GM18517 (cell line): ENCODE data around the gene TST.

Experiments used
- ATAC-seq: cut with Tn5 transposase; IDR thresholded peaks from one replicate; pipeline ENCODE4 v1.9.1; 2021; ENCODE audit warnings: mild to moderate bottlenecking, moderate library complexity; ENCODE audit not compliant: unreplicated experiment

TST gene

GRCh38 chr22:37032535-37033460 is 13.6 kb upstream of the TST start:
- ATAC-seq = no peak

GRCh38 chr22:37032134-37032534 is 12.9 kb upstream of the TST start:
- ATAC-seq = no peak

DNA sequence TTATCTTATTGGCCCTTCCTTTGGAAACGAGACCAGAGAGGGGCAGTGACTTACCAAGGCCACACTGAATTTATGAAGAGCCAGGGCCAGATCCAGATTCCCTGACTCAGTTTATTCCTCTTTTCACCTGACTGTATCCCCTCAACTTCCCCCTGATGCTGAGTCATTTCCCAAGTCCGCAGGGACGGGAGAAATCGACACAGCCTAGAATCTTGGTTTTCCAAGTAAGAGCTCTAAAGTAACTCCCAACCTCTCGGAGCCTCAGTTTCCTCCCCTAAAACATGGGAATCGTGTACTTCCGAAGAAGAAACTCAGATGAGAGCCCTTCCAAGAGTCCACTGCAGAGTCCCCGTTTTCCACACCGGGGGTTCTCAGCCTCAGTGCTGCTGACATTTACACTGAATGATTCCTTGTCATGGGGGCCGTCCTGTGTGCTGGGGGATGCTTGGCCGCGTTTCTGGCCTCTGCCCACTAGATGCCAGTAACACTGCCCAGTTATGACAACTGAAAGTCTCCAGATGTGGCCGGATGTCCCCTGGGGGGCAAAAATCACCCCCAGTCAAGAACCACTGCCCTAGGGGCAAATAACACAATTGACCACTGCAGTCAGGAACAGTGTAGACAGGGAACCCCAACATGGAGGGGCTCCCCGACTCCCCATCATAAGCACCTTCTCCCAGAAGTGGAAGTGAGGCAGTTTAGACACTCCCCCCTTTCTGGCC is 11.5 kb upstream of the TST start:
- ATAC-seq = no peak

DNA sequence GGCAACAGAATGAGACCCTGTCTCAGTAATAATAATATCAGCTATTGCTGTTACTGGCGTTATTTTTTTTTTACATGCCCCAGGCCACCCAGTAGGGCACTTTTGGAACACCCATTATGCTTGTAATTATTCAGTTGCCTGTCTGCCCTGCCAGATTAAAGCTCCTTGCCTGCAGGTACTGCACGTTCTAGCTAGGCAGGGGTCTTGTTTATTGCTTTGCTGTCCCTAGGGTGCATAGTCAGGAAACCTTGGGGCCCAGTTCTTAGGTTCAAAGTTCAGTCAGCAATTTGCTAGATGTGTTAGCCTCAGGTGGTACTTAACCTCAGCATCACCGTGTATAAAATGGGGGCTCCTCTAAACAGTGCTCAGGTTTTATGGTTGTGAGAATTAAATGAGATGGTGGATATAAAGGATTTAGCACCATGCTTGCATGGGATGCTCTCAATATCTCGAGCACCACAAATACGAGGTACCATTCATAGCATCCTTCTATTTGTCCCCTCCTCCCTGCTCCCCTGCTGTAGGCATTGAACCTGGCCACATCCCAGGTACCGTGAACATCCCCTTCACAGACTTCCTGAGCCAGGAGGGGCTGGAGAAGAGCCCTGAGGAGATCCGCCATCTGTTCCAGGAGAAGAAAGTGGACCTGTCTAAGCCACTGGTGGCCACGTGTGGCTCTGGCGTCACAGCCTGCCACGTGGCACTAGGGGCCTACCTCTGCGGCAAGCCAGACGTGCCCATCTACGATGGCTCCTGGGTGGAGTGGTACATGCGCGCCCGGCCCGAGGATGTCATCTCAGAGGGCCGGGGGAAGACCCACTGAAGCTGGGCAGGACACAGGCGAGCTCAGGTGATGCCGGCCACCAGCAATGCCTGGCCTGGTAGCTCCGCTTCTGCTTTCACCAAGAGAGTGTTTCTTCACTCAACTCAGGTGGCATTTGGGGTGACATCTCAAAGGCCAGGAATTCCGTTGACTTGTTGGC is 9.7 kb upstream of the TST start:
- ATAC-seq = no peak

DNA sequence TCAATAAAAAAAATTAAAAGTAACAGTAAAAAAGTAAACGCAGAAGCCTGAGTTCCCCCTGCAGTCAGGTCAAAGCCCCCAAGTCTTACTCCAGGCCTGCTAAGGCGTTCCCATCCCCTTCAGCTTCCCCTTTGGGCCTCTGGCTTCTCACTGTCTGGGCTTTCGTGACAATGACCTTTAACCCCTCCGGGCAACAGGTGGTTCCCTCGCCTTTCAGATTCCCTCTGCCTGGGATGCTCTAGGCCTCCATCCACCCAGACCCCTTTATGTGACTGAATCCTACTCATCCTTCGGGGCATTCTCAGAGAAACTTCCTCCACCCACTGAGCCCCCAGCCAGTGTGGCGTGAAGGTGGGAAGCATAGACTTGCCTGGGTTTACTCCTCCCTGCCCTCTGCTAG is 8.3 kb upstream of the TST start:
- ATAC-seq = no peak

GRCh38 chr22:37026325-37026724 is 7.1 kb upstream of the TST start:
- no peak for ATAC-seq

DNA sequence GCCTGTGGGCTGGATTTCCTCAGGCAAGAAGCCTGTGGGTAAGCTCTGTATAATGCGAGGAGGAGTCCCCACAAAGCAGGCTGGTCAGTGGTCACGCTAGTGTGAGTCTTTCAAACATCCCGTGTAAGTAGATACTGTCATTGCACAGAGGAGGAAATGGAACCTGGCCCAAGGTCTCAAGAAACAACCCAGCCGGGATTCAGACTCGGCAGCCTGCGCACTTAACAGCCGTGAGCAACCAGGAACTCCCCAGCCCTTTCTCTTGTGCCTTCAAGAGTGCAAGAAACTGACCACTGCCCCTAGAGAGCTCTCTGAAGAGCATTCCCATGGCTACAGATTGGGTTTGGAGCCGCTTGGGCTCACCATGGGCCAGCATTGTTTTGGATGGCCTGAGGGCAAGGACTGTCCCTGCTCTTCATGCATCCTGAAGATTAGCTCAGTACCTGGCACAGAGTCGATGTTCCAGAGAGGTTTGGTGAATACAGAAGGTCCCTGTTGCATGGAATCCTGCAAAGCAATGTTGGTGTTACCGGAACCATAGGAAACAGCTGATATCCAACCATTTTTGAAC is 6.3 kb upstream of the TST start:
- ATAC-seq = no peak

DNA sequence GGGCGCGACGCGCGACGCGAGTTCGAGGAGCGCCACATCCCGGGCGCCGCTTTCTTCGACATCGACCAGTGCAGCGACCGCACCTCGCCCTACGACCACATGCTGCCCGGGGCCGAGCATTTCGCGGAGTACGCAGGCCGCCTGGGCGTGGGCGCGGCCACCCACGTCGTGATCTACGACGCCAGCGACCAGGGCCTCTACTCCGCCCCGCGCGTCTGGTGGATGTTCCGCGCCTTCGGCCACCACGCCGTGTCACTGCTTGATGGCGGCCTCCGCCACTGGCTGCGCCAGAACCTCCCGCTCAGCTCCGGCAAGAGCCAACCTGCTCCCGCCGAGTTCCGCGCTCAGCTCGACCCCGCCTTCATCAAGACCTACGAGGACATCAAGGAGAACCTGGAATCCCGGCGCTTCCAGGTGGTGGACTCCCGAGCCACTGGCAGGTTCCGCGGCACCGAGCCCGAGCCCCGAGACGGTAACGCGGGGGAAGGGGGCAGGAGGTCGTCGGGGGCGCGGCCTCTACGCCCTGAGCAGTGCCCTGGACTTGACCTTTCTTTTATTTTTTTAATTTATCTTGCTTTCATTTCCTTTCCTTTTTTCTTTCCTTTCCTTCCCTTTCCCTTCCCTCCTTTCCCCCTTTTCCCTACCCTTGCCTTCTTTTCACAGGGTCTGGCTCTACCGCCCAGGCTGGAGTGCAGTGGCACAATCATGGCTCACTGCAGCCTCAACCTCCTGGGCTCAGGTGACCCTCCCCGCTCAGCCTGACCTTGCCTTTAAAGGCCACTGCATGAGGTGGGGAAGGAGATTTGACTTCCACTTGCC is 5.3 kb upstream of the TST start:
- ATAC-seq = no peak

DNA sequence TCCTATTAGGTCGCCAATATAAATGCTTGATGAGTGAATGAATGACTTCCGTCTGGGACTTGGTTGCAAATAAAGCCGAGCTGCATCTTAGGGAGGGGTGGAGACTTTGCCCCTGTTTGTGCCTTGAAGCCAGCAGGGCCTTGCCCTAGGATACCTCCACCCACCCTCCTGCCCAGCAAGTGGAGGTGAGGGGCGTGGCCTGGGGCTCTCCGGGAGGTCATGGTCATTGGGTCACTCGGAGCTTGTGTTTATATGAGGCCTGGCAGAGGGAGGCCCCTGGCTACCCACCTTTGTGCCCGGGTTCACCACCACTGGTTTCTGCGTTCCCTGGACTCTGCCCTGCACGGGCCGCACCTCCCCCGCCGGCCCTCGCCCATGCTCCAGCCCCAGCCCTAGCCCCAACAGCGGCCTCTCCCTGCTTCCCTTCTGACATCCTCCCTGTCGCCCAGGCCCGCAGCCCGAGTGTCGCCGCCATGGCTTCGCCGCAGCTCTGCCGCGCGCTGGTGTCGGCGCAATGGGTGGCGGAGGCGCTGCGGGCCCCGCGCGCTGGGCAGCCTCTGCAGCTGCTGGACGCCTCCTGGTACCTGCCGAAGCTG is 4.6 kb upstream of the TST start:
- ATAC-seq = no peak

DNA sequence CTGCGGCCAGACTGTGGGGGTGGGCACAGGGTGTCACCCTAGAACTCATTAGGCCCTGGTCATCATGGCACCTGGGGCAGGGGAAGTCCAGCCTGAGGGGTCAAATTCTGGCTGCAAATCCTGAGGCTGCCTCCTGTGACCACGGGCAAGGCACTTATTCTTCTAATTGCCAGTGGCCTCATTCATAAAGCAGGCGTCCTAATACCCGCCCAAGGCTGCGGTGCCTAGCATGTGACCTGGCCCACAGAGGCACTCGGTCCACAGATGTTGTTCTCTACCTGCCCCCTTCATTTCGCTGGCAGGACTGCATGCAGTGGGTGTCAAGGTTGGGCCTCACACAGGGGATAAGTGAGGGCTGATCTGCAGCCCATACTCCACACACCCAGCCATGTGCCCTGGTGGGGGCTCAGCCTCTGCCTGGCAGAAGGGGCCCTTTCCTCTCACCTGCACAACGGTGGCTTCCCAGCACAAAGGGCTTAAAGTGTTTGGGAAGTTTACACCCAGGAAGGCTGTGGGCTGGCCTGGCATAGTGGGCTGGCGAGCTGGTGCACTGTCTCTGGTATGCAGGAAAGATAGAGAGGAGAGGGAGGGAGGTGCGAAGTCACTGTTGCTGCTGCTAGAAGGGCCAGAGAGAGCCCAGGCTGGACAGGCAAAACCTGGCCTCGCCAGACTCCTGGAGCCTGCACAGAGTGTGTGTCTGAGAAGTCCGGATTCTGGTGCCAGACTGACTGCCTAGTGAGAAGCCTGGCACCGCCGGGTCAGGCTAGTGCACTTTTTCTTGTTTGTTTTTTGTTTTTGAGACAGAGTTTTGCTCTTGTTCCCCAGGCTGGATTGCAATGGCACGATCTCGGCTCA is 3.5 kb upstream of the TST start:
- ATAC-seq = no peak

DNA sequence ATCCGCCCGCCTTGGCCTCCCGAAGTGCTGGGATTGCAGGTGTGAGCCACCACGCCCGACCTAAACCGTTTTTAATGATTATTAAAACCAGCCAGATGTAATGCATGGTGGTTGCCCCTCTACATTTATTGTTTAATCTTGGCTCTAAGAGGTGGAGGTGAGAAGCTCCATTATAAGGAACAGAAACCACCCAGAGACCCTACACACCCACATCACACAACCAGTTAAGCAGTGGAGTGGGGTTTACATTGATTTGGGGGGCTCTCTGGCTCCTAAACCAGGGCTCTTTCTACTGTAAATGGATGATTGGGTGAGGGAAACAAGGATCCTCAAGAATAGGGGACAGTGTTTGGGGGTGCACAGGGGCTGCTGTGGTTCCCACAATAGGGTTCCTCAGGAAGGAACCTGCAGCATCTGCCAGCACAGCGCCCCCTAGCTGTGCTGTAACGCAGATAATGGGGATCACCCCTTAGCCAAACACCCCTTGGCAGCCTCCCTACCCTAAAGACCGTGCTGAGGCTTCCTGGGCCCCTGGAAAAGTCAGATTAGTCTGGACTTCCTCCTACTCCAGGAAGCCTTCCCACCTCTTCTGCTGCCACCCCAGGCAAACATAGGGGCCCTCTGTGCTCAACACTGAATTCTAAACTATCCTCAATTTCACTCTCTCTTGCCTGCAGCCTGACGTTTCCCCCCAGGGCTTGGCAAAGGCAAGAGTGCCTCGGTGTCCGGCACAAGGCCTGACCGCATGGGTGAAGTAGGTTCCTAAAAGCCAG is 2.6 kb upstream of the TST start:
- no peak for ATAC-seq

DNA sequence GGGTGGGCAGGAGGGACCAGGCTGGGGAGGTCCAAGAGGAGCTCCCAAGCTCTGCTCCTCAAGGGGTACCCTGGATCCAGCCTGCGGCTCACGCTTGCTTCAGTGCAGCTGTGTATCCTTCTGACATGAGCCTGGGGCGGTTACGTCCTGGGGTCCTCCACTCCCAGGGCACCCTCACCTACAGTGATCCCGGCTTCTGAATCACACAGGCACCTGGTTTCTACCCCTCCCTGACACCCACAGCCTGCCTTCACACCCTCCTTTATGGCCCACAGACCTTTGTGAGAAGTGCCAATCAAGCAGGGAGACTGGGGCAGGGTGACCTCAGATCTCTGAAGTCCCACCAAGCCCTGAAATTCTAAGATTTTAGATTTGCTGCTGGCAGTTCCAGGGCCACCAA is 1.8 kb upstream of the TST start:
- ATAC-seq = no peak

- ATAC-seq = no peak
Measured at GRCh38 chr22:37020192-37020479, 889 bp upstream of the TST start.

- ATAC-seq = no peak
Measured at GRCh38 chr22:37018815-37019308, 385 bp downstream of the TST start.

GRCh38 chr22:37018086-37018814 is 997 bp downstream of the TST start:
- no peak for ATAC-seq

DNA sequence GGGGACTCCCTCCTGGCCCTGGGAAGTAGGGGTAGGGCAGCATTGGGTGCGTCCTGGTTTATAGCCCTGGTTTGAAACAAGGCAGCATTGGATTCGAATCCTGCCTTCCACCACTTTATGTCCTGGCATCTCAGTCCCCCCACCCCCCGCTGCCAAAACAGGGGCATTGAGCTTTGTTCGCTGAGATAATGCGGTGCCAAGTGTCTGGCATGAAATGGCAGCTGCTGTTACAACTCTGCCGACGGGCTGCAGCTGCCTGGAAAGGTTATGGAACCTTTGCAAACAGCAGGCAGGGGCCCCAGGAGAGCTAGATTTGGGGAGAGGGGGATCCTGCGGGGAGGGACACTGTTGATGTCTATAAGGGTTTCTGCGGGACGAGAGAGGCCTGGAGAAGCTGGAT is 1.9 kb downstream of the TST start:
- ATAC-seq = no peak
